ENCODE data around the gene IMMP2L. TPM values are rescaled to one million over a fixed set of nuclear protein-coding genes. Genes with fewer than 3 reads are reported as not detected.

IMMP2L gene
- total RNA-seq, 1 donor = 8.2 TPM

DNA sequence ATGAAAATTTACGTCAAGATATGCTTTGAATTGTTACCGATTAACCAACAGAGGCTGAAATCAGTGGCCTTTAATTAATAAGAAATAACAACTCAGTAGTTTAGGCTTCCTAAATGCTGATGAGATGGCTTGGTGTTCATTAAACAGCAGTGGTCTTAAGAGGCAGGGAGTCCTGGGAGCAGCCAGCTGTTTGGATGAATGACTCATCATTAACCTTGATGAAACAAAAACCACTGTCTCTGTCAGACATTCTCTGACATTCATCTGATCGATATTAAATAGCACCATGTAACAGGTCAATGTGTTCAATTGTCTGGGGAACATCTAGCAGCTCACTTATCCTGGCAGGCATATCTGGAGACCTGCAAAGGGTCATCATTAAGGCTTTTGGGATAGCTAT, 705.6 kb downstream of the IMMP2L start:
- no peak overlapping the region for H3K4me3 ChIP-seq (ENCODE audit: low read depth, low read length)
- TF ChIP-seq, protein P1, sequence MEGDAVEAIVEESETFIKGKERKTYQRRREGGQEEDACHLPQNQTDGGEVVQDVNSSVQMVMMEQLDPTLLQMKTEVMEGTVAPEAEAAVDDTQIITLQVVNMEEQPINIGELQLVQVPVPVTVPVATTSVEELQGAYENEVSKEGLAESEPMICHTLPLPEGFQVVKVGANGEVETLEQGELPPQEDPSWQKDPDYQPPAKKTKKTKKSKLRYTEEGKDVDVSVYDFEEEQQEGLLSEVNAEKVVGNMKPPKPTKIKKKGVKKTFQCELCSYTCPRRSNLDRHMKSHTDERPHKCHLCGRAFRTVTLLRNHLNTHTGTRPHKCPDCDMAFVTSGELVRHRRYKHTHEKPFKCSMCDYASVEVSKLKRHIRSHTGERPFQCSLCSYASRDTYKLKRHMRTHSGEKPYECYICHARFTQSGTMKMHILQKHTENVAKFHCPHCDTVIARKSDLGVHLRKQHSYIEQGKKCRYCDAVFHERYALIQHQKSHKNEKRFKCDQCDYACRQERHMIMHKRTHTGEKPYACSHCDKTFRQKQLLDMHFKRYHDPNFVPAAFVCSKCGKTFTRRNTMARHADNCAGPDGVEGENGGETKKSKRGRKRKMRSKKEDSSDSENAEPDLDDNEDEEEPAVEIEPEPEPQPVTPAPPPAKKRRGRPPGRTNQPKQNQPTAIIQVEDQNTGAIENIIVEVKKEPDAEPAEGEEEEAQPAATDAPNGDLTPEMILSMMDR (IDR thresholded peaks at IDR 0.05; ENCODE audit: insufficient read depth, low read depth, low read length) = no peak
- DNase-seq (ENCODE audit: low read depth) = no peak

GRCh38 chr7:110854651-110855050, 707.6 kb downstream of the IMMP2L start:
- H3K4me3 ChIP-seq (ENCODE audit: low read depth, low read length) = no peak overlapping the region
- DNase-seq (ENCODE audit: low read depth) = no peak
- TF ChIP-seq, protein P1 (IDR thresholded peaks at IDR 0.05; ENCODE audit: insufficient read depth, low read depth, low read length) = no peak

DNA sequence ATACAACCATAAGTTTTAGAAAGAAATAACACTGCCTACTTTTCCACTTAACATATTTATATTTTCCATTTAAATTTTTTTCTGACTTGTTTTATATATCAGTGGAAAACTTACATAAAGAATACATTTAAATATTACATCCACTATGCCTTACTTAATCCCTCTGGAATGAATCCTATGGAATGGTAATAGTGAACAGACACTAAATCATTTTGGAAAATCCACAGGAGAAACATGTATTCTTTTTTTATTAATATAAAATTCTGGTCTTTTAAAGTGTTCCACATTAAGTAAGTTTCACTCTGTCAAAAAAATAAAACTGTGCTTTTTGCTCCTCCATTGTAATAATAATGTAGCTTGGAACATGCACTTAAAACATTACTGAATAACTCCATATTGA, 708.1 kb downstream of the IMMP2L start:
- DNase-seq (ENCODE audit: low read depth) = no peak
- TF ChIP-seq, protein P1 (IDR thresholded peaks at IDR 0.05; ENCODE audit: insufficient read depth, low read depth, low read length) = no peak
- no peak overlapping the region for H3K4me3 ChIP-seq (ENCODE audit: low read depth, low read length)

- no peak for DNase-seq (ENCODE audit: low read depth)
- TF ChIP-seq, protein P1 (IDR thresholded peaks at IDR 0.05; ENCODE audit: insufficient read depth, low read depth, low read length) = no peak
- H3K4me3 ChIP-seq (ENCODE audit: low read depth, low read length) = no peak overlapping the region
Observed at GRCh38 chr7:110853263-110853662, 709.0 kb downstream of the IMMP2L start.

DNA sequence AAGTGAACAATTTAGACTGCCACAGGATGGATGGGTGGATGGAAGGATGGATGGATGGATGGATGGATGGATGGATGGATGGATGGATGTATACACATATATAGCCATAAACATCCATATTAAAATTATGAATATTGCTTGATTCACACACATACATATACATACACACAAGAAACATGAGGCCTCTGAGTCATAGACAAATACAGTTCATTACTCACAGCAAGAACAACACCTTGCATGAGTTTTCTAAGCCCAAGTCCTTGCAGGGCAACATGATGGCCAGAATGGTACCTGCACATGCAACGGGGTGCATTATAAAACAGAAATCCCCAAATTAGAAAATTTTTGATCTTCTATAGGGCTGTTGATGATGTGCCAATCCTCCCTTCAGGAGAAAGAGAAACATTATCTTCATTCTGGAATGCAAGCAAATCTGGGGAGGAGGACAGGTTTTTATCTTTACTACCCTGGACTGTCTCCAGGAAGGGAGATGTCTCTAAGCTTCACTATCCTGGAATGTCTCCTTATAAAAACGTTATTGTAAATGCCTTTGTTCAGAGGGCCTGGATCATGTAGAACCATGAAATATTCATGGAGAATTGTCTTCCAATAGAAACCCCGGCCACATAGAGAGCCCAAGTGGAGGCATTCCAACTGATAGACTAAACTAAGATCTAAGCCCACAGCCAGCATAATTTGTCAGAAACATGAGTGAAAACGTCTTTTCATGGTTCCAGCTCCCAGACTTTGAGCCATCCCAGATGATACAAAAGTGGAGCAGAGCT, 709.9 kb downstream of the IMMP2L start:
- TF ChIP-seq, protein P1 (IDR thresholded peaks at IDR 0.05; ENCODE audit: insufficient read depth, low read depth, low read length) = no peak
- DNase-seq (ENCODE audit: low read depth) = peak; percentile 19
- no peak overlapping the region for H3K4me3 ChIP-seq (ENCODE audit: low read depth, low read length)

DNA sequence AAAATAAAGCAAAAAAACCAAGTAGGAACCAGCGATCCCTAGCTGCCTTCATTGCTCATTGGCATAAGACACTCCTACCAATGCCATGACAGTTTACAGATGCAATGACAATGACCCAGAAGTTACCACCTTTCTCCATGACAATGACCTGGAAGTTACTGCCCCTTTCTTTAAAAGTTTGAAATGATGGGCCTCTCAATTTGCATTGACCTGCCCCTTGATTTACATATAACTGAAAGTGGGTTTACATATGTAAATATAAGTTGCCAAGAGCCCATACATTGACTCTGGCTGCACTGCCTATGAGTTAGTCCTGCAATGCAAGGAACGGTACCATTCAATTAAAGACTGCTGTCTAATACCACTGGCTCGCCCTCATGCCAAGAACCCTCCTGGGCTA, 712.1 kb downstream of the IMMP2L start:
- DNase-seq (ENCODE audit: low read depth) = no peak
- TF ChIP-seq, protein P1 (IDR thresholded peaks at IDR 0.05; ENCODE audit: insufficient read depth, low read depth, low read length) = no peak
- no peak overlapping the region for H3K4me3 ChIP-seq (ENCODE audit: low read depth, low read length)

- TF ChIP-seq, protein P1 (IDR thresholded peaks at IDR 0.05; ENCODE audit: insufficient read depth, low read depth, low read length) = no peak
- H3K4me3 ChIP-seq (ENCODE audit: low read depth, low read length) = no peak overlapping the region
Observed at GRCh38 chr7:110842796-110843195, 719.5 kb downstream of the IMMP2L start.

More at GRCh38 chr7:110842796-110843195, 719.5 kb downstream of the IMMP2L start:
- no peak for DNase-seq (ENCODE audit: low read depth)

Data from fibroblast of villous mesenchyme (primary cell).